SJCRH30 (cell line): ENCODE data around the gene PNPLA7. TPM values are rescaled to one million over a fixed set of nuclear protein-coding genes. Genes with fewer than 3 reads are reported as not detected.
A peak's percentile ranks its signal among the peaks of the same experiment; 100 is the strongest.

Source experiments
- DNase-seq, 2 experiments: peaks; one replicate each; pipeline ENCODE4 v3.0.0-alpha.2; 2015 to 2020
- H3K27ac ChIP-seq: fragments of 250-450 bp; sonication (Bioruptor Pico); 2 replicates; pipeline ENCODE4 v1.5.1; 2020; ENCODE audit warnings: mild to moderate bottlenecking, moderate library complexity
- H3K27me3 ChIP-seq: fragments of 250-450 bp; sonication (Bioruptor Pico); 2 replicates; pipeline ENCODE4 v1.5.1; 2020; ENCODE audit warnings: mild to moderate bottlenecking, moderate library complexity
- H3K36me3 ChIP-seq: fragments of 250-450 bp; sonication (Bioruptor Pico); 2 replicates; pipeline ENCODE4 v1.5.1; 2020; ENCODE audit warnings: mild to moderate bottlenecking, moderate library complexity
- H3K4me1 ChIP-seq: fragments of 250-450 bp; sonication (Bioruptor Pico); 2 replicates; pipeline ENCODE4 v1.5.1; 2020; ENCODE audit warnings: mild to moderate bottlenecking, moderate library complexity
- H3K4me3 ChIP-seq: fragments of 250-450 bp; sonication (Bioruptor Pico); 2 replicates; pipeline ENCODE4 v1.5.1; 2020; ENCODE audit warnings: mild to moderate bottlenecking, moderate library complexity
- H3K9me3 ChIP-seq: fragments of 250-450 bp; sonication (Bioruptor Pico); replicated peaks from 2 replicates; pipeline ENCODE4 v1.5.1; 2020; ENCODE audit warnings: mild to moderate bottlenecking, moderate library complexity
- total RNA-seq: library from RNA; depleted of rRNA; stranded (reverse); fragments of >200 nt; shearing (Covaris generic); gene quantifications from 2 replicates; pipeline ENCODE4 v1.2.3, GENCODE V29; 2014

PNPLA7 gene
- total RNA-seq, 1 experiment from 2014 or later: 0.14 TPM

GRCh38 chr9:137437691-137438590 lies 112.3 kb downstream of the PNPLA7 start:
- DNase-seq: no peak
- Histone ChIP-seq H3K4me3 (no peak overlapping the region), H3K4me1 (peaks cover 13% of the 10 kb centered on the region), H3K27ac (no peak overlapping the region), H3K36me3 (no peaks in the 10 kb centered on the region), H3K27me3 (peaks cover 18% of the 10 kb centered on the region), H3K9me3 (0 out of 2 replicates have a peak, but pooled peaks cover 2% of the 10 kb centered on the region)

GRCh38 chr9:137436761-137437600 lies 113.2 kb downstream of the PNPLA7 start:
- peaks cover 24% of the 10 kb centered on the region for H3K27me3 ChIP-seq
- H3K9me3 ChIP-seq: 0 out of 2 replicates have a peak, but pooled peaks cover under 1% of the 10 kb centered on the region
- H3K4me1 ChIP-seq: peaks cover 10% of the 10 kb centered on the region

GRCh38 chr9:137435980-137436760 lies 114.0 kb downstream of the PNPLA7 start:
- H3K27ac ChIP-seq: no peak overlapping the region
- no peaks in the 10 kb centered on the region for H3K9me3 ChIP-seq
- H3K27me3 ChIP-seq: peaks cover 32% of the 10 kb centered on the region
- no peaks in the 10 kb centered on the region for H3K36me3 ChIP-seq
- DNase-seq: peak; percentile 89
- H3K4me1 ChIP-seq: peaks cover 11% of the 10 kb centered on the region
- no peak overlapping the region for H3K4me3 ChIP-seq

More at GRCh38 chr9:137436761-137437600, 113.2 kb downstream of the PNPLA7 start:
- Histone ChIP-seq H3K27ac (no peak overlapping the region), H3K4me3 (no peak overlapping the region), H3K36me3 (no peaks in the 10 kb centered on the region)
- no peak for DNase-seq

- Histone ChIP-seq H3K27ac (no peak overlapping the region), H3K9me3 (no peaks in the 10 kb centered on the region), H3K4me1 (peaks cover 18% of the 10 kb centered on the region), H3K4me3 (no peak overlapping the region), H3K36me3 (no peaks in the 10 kb centered on the region), H3K27me3 (peaks cover 37% of the 10 kb centered on the region)
- no peak for DNase-seq
These were observed 114.8 kb downstream of the PNPLA7 start for GRCh38 chr9:137435381-137435891.

- no peak overlapping the region for H3K4me3 ChIP-seq
- DNase-seq: no peak
- peaks cover 37% of the 10 kb centered on the region for H3K27me3 ChIP-seq
- H3K4me1 ChIP-seq: peaks cover 23% of the 10 kb centered on the region
- H3K27ac ChIP-seq: no peak overlapping the region
- H3K36me3 ChIP-seq: no peaks in the 10 kb centered on the region
- no peaks in the 10 kb centered on the region for H3K9me3 ChIP-seq
These were observed 115.5 kb downstream of the PNPLA7 start for GRCh38 chr9:137434498-137435380.

GRCh38 chr9:137433916-137434431 lies 116.2 kb downstream of the PNPLA7 start:
- DNase-seq: no peak
- peaks cover 37% of the 10 kb centered on the region for H3K27me3 ChIP-seq
- H3K4me3 ChIP-seq: no peak overlapping the region
- peaks cover 25% of the 10 kb centered on the region for H3K4me1 ChIP-seq
- H3K27ac ChIP-seq: no peak overlapping the region
- H3K9me3 ChIP-seq: no peaks in the 10 kb centered on the region
- no peaks in the 10 kb centered on the region for H3K36me3 ChIP-seq

DNA sequence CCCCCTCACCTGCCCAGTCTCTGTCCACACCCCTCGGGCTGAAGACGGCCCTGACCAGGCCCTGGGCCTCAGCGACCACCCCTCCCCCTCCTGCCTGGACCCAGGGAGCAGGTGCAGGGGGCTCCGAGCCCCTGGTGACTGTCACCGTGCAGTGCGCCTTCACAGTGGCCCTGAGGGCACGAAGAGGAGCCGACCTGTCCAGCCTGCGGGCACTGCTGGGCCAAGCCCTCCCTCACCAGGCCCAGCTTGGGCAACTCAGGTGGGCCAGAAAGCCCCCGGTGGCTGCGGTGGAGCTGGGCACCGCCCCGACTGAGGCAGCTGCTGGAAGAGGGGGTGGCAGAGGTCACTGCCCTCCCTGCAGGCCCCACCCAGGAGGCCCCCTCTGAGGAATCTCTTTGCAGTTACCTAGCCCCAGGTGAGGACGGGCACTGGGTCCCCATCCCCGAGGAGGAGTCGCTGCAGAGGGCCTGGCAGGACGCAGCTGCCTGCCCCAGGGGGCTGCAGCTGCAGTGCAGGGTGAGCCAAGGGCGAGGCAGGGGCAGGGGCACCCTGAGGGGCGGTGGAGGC lies 116.8 kb downstream of the PNPLA7 start:
- Histone ChIP-seq H3K4me3 (no peak overlapping the region), H3K36me3 (no peaks in the 10 kb centered on the region), H3K27ac (no peak overlapping the region), H3K9me3 (no peaks in the 10 kb centered on the region), H3K4me1 (peaks cover 25% of the 10 kb centered on the region), H3K27me3 (peaks cover 37% of the 10 kb centered on the region)
- no peak for DNase-seq

- no peak overlapping the region for H3K27ac ChIP-seq
- no peaks in the 10 kb centered on the region for H3K9me3 ChIP-seq
- no peaks in the 10 kb centered on the region for H3K36me3 ChIP-seq
- H3K4me3 ChIP-seq: no peak overlapping the region
- H3K27me3 ChIP-seq: peaks cover 37% of the 10 kb centered on the region
- peaks cover 25% of the 10 kb centered on the region for H3K4me1 ChIP-seq
- no peak for DNase-seq
These were observed 117.4 kb downstream of the PNPLA7 start for GRCh38 chr9:137432687-137433348.

GRCh38 chr9:137431416-137431931 lies 118.7 kb downstream of the PNPLA7 start:
- no peak overlapping the region for H3K27ac ChIP-seq
- no peaks in the 10 kb centered on the region for H3K36me3 ChIP-seq
- H3K4me3 ChIP-seq: no peak overlapping the region
- peaks cover 25% of the 10 kb centered on the region for H3K4me1 ChIP-seq
- peaks cover 37% of the 10 kb centered on the region for H3K27me3 ChIP-seq
- H3K9me3 ChIP-seq: no peaks in the 10 kb centered on the region
- no peak for DNase-seq

DNA sequence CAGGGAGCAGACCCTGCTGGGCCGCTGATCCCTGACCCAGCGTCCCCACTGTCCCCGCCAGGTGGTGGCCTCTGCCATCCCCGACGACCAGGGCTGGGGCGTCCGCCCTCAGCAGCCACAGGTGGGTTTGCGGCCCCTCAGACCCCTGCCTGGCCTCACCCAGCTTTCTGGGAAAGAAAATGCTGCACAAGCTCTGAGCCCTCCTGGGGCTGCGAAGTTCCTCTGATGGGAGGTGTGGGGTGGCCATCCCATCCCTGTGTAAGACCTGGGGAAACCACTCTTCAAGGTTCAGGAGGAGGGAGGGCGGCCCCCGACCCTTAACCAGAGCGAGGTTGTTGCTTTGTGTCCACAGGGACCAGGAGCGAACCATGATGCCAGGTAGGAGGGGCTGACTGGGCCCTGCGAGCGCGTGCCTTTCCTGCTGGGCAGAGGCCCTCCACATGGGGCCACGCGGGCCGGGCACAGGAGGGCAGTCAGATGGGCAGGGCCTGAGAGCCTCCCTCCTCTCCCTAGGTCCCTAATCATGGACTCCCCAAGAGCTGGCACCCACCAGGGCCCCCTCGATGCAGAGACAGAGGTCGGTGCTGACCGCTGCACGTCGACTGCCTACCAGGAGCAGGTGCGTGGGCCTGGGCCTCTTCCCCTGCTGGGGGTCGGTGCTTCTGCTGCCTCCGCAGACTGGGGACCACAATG lies 119.3 kb downstream of the PNPLA7 start:
- no peaks in the 10 kb centered on the region for H3K9me3 ChIP-seq
- no peak overlapping the region for H3K27ac ChIP-seq
- H3K4me3 ChIP-seq: no peak overlapping the region
- H3K4me1 ChIP-seq: peaks cover 20% of the 10 kb centered on the region
- no peaks in the 10 kb centered on the region for H3K36me3 ChIP-seq
- peaks cover 37% of the 10 kb centered on the region for H3K27me3 ChIP-seq
- no peak for DNase-seq

DNA sequence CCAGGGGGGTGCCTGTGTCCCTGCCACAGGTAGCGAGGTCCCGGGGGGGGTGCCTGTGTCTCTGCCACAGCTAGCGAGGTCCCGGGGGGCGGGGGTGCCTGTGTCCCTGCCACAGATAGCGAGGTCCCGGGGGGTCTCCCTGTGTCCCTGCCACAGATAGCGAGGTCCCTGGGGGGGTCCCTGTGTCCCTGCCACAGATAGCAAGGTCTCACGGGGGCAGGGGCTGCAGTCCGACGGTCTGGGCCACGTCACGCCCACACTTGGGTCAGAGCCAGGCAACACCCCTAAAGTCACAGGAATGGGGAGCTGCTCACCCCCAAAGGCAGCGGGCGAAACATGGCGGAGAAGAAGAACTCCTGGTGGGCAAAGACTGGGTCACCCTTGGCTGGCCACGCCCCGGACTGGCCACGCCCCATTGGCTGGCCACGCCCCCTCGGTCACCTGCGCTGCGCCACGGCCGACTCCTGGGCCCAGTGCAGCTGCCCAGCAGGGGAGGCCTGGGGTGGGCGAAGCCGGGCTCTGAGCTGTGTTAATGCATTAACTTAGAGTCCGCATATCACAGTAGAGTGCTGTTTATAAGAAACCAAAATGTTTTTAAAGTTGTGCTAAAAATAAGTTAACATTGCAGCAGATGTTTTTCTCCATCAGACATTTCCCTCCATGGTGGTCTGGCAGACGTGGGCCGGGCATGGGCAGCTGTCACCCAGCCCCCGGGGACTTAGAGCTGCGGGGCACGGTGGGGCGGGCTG lies 120.1 kb downstream of the PNPLA7 start:
- Histone ChIP-seq H3K27ac (no peak overlapping the region), H3K4me3 (no peak overlapping the region), H3K4me1 (peaks cover 16% of the 10 kb centered on the region), H3K9me3 (no peaks in the 10 kb centered on the region), H3K27me3 (peaks cover 37% of the 10 kb centered on the region), H3K36me3 (no peaks in the 10 kb centered on the region)
- DNase-seq: peak; percentile 80 to 81

DNA sequence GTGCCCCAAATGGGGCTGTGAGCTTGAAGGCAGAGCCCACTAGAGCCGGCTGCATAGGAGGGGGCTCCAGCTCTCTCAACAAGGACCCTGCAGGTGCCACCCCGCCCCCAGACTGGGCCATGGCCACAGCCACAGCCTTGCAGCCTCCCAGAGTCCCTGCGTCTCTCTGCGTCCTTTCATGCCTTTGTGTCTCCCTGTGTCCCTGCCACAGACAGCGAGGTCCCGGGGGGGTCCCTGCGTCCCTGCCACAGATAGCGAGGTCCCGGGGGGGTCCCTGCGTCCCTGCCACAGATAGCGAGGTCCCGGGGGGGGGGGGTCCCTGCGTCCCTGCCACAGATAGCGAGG lies 120.7 kb downstream of the PNPLA7 start:
- Histone ChIP-seq H3K9me3 (no peaks in the 10 kb centered on the region), H3K27me3 (peaks cover 35% of the 10 kb centered on the region), H3K27ac (no peak overlapping the region), H3K36me3 (no peaks in the 10 kb centered on the region), H3K4me3 (no peak overlapping the region), H3K4me1 (peaks cover 21% of the 10 kb centered on the region)
- DNase-seq: no peak
